Measurements from ENCODE around the gene LDB2.
"Not testable (repeated sequence)": the region's sequence is repeated elsewhere in the genome, so short reads cannot be mapped to it uniquely, and the experiment has no call there.

DNA sequence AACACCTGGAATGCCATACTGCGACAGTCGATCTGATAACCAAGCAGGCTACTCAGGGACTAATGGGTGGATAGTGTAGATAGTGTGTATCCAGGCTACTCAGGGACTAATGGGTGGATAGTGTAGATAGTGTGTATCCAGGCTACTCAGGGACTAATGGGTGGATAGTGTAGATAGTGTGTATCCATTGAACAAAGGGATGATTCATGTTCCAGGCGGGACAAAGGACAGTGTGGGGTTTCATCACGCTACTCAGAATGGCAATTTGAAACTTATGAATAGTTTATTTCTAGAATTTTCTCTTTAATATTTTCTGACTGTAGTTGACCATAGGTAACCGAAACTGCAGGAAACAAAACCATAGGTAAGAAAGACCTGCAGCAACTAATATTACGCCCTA, 374.9 kb downstream of the LDB2 start:
- TF ChIP-seq, protein P1, sequence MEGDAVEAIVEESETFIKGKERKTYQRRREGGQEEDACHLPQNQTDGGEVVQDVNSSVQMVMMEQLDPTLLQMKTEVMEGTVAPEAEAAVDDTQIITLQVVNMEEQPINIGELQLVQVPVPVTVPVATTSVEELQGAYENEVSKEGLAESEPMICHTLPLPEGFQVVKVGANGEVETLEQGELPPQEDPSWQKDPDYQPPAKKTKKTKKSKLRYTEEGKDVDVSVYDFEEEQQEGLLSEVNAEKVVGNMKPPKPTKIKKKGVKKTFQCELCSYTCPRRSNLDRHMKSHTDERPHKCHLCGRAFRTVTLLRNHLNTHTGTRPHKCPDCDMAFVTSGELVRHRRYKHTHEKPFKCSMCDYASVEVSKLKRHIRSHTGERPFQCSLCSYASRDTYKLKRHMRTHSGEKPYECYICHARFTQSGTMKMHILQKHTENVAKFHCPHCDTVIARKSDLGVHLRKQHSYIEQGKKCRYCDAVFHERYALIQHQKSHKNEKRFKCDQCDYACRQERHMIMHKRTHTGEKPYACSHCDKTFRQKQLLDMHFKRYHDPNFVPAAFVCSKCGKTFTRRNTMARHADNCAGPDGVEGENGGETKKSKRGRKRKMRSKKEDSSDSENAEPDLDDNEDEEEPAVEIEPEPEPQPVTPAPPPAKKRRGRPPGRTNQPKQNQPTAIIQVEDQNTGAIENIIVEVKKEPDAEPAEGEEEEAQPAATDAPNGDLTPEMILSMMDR (IDR thresholded peaks at IDR 0.05 in 4 of 5, conservative IDR thresholded peaks at IDR 0.05 in 1 of 5), result not testable (repeated sequence)
- not testable (repeated sequence) for TF ChIP-seq POLR2A (IDR thresholded peaks at IDR 0.05)
